ENCODE measurements around the gene ATF3.

The ATF3 gene

DNA sequence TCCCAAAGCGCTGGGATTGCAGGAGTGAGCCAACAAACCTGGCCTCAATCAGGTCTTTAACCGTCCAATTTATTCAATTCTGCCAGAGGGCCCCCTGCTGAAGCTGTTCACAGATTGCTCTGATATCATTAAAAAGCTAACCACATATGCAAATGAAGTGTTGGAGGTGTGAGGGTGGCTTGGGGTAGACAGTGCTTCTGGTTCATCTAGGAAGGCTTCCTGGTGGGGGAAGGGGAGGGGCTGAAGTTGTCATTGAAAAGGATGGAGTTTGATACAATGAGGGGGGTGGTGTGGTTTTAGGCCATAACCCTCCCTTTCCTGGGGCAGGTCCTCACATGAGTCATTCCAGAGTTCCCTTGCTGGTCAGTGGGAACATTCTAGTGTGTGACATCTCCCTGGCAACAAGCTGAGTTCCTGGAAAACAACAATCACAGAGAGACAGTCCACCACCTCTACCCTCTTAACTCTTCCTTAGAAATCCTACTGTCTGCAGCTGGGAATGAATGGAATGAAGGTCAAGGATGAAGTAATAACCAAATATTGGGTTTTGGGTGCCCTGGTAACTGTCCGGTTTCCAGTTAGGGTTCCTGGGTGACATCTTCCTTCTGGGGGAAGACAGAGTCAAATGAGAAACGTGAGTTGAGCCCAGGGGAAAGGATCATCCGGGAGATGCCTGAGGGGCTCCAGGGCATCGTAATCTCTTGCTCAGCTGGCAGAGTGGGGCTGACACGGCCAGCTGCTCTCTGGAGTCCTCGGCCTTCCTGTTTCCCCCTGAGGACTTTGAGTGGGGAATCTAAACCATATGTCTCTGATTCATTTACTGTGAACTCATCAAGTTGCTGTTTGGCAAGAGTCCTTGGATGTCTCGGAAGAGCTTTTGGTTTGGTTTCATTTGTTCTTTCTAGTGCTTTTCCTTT is 58.9 kb downstream of the ATF3 start (continued):
- no peak for TF ChIP-seq ZNF423 (tag by site-specific recombination; IDR thresholded peaks at IDR 0.05)
- TF ChIP-seq SCRT2 (tag by site-specific recombination; IDR thresholded peaks at IDR 0.05): no peak
- no peak for TF ChIP-seq ZBTB1 (tag by site-specific recombination; IDR thresholded peaks at IDR 0.05)
- TF ChIP-seq, protein P1, sequence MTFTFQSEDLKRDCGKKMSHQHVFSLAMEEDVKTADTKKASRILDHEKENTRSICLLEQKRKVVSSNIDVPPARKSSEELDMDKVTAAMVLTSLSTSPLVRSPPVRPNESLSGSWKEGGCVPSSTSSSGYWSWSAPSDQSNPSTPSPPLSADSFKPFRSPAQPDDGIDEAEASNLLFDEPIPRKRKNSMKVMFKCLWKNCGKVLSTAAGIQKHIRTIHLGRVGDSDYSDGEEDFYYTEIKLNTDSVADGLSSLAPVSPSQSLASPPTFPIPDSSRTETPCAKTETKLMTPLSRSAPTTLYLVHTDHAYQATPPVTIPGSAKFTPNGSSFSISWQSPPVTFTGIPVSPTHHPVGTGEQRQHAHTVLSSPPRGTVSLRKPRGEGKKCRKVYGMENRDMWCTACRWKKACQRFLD (tag by site-specific recombination; IDR thresholded peaks at IDR 0.05): no peak
- TF ChIP-seq ZNF354C (tag by site-specific recombination; IDR thresholded peaks at IDR 0.05; ENCODE audit: borderline replicate concordance, low read depth): no peak
- no peak for TF ChIP-seq ZNF391 (tag by site-specific recombination; IDR thresholded peaks at IDR 0.05; ENCODE audit: borderline replicate concordance, low read depth)
- TF ChIP-seq ZNF211 (tag by site-specific recombination; IDR thresholded peaks at IDR 0.05; ENCODE audit: low read depth): no peak
- no peak for TF ChIP-seq ZNF626 (tag by site-specific recombination; IDR thresholded peaks at IDR 0.05)
- no peak for TF ChIP-seq ZNF302 (tag by site-specific recombination; IDR thresholded peaks at IDR 0.05; ENCODE audit: low read depth)
- TF ChIP-seq ZNF157 (tag by site-specific recombination; IDR thresholded peaks at IDR 0.05): no peak
- no peak for TF ChIP-seq YY2 (tag by site-specific recombination; IDR thresholded peaks at IDR 0.05)
- no peak for TF ChIP-seq KLF8 (tag by site-specific recombination; IDR thresholded peaks at IDR 0.05)
- TF ChIP-seq ZBTB21 (tag by site-specific recombination; IDR thresholded peaks at IDR 0.05): no peak
- TF ChIP-seq ZEB2 (tag by site-specific recombination; IDR thresholded peaks at IDR 0.05): no peak
- no peak for TF ChIP-seq ZNF239 (tag by site-specific recombination; IDR thresholded peaks at IDR 0.05)
- no peak for TF ChIP-seq ZNF10 (tag by site-specific recombination; IDR thresholded peaks at IDR 0.05)
- no peak for TF ChIP-seq ZNF37A (tag by site-specific recombination; IDR thresholded peaks at IDR 0.05)
- no peak for TF ChIP-seq ZNF19 (tag by site-specific recombination; IDR thresholded peaks at IDR 0.05; ENCODE audit: low read depth)
- TF ChIP-seq ZNF121 (tag by site-specific recombination; IDR thresholded peaks at IDR 0.05): no peak
- TF ChIP-seq SP2 (tag by site-specific recombination; IDR thresholded peaks at IDR 0.05): peak; percentile 42
- no peak for TF ChIP-seq ZNF48 (tag by site-specific recombination; IDR thresholded peaks at IDR 0.05)
- TF ChIP-seq, protein P2, sequence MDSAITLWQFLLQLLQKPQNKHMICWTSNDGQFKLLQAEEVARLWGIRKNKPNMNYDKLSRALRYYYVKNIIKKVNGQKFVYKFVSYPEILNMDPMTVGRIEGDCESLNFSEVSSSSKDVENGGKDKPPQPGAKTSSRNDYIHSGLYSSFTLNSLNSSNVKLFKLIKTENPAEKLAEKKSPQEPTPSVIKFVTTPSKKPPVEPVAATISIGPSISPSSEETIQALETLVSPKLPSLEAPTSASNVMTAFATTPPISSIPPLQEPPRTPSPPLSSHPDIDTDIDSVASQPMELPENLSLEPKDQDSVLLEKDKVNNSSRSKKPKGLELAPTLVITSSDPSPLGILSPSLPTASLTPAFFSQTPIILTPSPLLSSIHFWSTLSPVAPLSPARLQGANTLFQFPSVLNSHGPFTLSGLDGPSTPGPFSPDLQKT (IDR thresholded peaks at IDR 0.05; ENCODE audit: borderline replicate concordance, low read depth, low read length): no peak
- TF ChIP-seq ZNF777 (tag by site-specific recombination; IDR thresholded peaks at IDR 0.05; ENCODE audit: borderline replicate concordance): no peak
- TF ChIP-seq, protein P3, sequence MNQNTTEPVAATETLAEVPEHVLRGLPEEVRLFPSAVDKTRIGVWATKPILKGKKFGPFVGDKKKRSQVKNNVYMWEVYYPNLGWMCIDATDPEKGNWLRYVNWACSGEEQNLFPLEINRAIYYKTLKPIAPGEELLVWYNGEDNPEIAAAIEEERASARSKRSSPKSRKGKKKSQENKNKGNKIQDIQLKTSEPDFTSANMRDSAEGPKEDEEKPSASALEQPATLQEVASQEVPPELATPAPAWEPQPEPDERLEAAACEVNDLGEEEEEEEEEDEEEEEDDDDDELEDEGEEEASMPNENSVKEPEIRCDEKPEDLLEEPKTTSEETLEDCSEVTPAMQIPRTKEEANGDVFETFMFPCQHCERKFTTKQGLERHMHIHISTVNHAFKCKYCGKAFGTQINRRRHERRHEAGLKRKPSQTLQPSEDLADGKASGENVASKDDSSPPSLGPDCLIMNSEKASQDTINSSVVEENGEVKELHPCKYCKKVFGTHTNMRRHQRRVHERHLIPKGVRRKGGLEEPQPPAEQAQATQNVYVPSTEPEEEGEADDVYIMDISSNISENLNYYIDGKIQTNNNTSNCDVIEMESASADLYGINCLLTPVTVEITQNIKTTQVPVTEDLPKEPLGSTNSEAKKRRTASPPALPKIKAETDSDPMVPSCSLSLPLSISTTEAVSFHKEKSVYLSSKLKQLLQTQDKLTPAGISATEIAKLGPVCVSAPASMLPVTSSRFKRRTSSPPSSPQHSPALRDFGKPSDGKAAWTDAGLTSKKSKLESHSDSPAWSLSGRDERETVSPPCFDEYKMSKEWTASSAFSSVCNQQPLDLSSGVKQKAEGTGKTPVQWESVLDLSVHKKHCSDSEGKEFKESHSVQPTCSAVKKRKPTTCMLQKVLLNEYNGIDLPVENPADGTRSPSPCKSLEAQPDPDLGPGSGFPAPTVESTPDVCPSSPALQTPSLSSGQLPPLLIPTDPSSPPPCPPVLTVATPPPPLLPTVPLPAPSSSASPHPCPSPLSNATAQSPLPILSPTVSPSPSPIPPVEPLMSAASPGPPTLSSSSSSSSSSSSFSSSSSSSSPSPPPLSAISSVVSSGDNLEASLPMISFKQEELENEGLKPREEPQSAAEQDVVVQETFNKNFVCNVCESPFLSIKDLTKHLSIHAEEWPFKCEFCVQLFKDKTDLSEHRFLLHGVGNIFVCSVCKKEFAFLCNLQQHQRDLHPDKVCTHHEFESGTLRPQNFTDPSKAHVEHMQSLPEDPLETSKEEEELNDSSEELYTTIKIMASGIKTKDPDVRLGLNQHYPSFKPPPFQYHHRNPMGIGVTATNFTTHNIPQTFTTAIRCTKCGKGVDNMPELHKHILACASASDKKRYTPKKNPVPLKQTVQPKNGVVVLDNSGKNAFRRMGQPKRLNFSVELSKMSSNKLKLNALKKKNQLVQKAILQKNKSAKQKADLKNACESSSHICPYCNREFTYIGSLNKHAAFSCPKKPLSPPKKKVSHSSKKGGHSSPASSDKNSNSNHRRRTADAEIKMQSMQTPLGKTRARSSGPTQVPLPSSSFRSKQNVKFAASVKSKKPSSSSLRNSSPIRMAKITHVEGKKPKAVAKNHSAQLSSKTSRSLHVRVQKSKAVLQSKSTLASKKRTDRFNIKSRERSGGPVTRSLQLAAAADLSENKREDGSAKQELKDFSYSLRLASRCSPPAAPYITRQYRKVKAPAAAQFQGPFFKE (tag by site-specific recombination; IDR thresholded peaks at IDR 0.05; ENCODE audit: borderline replicate concordance): no peak
- no peak for TF ChIP-seq HOXC10 (CRISPR knock-in tag; IDR thresholded peaks at IDR 0.05)
- TF ChIP-seq, protein P4, sequence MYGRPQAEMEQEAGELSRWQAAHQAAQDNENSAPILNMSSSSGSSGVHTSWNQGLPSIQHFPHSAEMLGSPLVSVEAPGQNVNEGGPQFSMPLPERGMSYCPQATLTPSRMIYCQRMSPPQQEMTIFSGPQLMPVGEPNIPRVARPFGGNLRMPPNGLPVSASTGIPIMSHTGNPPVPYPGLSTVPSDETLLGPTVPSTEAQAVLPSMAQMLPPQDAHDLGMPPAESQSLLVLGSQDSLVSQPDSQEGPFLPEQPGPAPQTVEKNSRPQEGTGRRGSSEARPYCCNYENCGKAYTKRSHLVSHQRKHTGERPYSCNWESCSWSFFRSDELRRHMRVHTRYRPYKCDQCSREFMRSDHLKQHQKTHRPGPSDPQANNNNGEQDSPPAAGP (tag by site-specific recombination; IDR thresholded peaks at IDR 0.05): peak; percentile 72; the same call in 1 of the 2 replicates
- peak; percentile 21; the same call in 1 of the 2 replicates for TF ChIP-seq ZNF335 (tag by site-specific recombination; conservative IDR thresholded peaks at IDR 0.05)
- TF ChIP-seq TCF7L2 (IDR thresholded peaks at IDR 0.05; ENCODE audit: borderline replicate concordance, low read depth, low read length): no peak

Measured in HEK293 (cell line).